GM18520 (cell line): ENCODE measurements around the gene CORIN.
"Not testable (repeated sequence)": the region's sequence is repeated elsewhere in the genome, so short reads cannot be mapped to it uniquely, and the experiment has no call there.

ENCODE experiments used
- ATAC-seq: cut with Tn5 transposase; IDR thresholded peaks from one replicate; pipeline ENCODE4 v1.9.1; 2021; ENCODE audit not compliant: unreplicated experiment

The CORIN gene

GRCh38 chr4:47731182-47731581, 106.7 kb downstream of the CORIN start:
- no peak for ATAC-seq

GRCh38 chr4:47729131-47729680, 108.7 kb downstream of the CORIN start:
- no peak for ATAC-seq

DNA sequence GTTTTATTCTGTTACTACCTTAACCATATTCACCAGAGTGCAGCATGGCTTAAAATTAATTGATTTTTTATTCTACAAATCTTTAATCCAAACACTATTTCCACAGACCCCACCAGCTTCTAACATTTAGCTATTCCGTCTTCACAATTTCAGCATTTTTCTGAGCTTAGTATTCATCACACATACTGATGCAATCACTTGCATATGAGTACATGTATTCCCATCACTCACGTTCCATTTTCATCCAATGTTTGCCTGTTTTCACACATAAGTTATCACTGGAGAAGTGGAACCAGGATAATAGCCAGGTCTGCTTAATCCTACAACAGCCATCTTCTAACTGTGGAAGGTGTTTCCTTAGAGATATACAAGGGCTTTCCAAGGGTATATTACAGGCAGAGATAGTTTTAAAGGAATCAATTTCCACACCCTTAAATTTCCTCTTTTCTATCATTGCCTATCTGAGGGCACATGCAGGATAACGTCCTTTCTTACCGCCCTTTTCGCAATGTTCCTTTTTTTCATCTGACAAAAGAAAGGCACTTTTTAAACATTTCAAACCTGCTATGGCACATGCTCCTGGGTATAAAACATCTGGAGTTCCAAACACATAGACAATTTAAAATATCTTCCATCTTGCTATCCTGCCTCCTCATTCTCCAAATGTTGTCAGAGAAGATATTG, 115.8 kb downstream of the CORIN start:
- ATAC-seq, result no peak

DNA sequence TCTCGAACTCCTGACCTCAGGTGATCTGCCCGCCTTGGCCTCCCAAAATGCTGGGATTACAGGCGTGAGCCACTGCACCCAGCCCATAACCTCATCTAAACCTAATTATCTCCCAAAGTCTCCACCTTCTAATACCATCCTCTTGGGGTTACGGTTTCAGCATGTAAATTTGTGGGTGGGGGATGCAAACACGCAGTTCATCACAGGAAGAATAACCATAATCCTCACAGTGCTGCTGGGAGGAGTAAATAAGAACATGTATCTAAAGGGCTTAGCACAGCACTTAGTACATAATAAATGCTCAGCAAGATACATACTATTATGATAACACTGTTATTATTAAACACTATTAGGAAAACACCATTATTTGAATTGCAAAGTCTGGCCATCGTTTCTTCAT, 116.4 kb downstream of the CORIN start:
- ATAC-seq, result no peak

- no peak for ATAC-seq
Observed at GRCh38 chr4:47720787-47721186, 117.1 kb downstream of the CORIN start.

- no peak for ATAC-seq
Observed at GRCh38 chr4:47719576-47719975, 118.3 kb downstream of the CORIN start.

- no peak for ATAC-seq
Observed at GRCh38 chr4:47718696-47719095, 119.2 kb downstream of the CORIN start.

DNA sequence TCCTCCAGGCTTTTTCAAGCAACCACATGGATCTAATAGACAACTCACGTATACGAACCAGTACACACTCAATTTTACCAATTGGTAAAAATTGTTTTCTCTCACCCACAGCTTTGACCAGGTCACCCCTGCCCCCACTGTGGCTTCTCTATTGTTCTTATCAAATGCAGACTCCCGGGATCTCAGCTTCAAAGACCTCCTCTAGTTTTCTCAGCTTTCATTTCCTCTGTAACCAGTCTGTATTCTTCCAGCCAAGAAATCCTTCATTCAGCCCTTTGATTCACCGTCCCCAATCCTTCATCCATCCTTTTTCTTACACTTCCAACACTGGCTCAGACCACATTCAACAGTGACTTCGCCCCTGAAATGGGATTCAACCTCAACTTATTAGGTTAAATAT, 120.7 kb downstream of the CORIN start:
- ATAC-seq, result no peak

DNA sequence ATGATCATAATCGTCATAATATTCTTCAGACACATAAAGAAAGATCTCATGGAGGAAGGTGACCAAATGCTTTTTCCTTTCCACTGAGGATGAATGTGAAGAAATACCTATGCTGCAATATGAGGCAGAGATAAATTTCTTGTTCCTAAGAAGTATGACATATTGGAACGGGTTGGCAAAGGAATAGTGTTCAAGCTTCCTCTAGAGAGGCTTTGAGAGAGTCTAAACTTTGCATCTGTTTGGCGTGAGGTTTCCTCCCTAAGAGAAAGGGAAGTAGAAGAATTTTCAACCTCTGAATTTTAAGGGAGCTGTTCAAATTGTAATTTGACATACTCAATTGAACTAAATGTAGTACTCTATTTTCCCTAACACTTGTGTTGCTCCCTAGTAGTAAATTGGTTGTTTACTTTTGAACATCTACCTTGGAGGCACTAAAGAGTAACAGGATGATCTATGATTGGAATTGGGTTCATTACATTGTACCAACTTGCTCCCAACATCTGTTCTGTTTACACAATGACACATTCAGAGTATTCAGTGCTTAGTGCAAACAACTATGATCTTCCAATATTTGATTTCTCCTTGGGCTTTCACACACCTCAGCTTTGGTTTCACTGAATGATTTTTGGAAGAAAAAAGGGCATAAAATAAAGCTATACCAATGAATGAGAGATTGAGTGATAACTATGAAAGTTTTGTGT, 122.0 kb downstream of the CORIN start:
- no peak for ATAC-seq

- ATAC-seq, result no peak
Observed at GRCh38 chr4:47714269-47714668, 123.6 kb downstream of the CORIN start.

- ATAC-seq, result no peak
Observed at GRCh38 chr4:47713129-47713834, 124.6 kb downstream of the CORIN start.

DNA sequence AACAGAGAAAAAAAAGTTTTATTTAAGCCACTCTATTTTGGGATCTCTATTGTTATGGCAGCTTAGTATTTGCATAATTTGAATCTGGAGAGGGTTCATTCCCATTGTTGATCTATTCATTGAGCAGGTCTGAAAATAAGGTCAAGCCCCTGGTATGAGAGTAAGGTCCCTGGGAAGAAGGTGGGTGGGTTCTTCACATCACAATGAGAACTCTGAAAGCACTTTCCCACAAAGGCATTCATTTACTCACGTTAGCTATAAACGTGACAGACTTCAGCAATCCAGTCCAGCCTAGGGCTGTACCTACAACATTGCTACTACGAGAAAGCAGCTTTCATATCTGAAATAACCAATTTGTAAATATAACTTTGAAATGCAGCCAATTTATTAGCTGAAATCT, 126.2 kb downstream of the CORIN start:
- ATAC-seq, result no peak

GRCh38 chr4:47711183-47711582, 126.7 kb downstream of the CORIN start:
- ATAC-seq, result no peak

DNA sequence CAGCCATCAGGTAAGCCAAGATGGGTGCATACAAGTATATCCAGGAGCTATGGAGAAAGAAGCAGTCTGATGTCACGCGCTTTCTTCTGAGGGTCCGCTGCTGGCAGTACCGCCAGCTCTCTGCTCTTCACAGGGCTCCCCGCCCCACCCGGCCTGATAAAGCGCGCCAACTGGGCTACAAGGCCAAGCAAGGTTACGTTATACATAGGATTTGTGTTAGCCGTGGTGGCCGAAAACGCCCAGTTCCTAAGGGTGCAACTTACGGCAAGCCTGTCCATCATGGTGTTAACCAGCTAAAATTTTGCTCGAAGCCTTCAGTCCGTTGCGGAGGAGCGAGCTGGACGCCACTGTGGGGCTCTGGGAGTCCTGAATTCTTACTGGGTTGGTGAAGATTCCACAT, 131.5 kb downstream of the CORIN start:
- ATAC-seq, result not testable (repeated sequence)

- no peak for ATAC-seq
Observed at GRCh38 chr4:47705326-47705981, 132.4 kb downstream of the CORIN start.

- no peak for ATAC-seq
Observed at GRCh38 chr4:47704693-47705325, 133.1 kb downstream of the CORIN start.

DNA sequence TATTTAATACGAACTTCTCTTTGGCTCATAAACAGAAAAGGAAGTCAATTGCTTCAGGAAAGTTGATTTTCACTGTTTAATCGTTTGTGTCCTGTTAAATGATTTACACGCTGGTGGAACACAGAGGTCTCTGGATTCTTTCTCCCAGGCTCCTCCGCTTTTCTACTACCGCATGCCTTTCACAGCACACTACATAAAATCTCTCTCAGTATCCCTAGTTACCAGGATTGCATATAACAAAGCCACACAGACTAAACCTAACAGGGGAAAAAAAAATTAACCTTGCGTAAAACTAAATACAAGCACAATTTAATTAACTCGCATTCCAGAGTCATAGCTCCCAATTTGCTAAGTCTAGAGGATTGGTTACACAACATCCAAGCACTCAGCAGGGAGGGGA, 133.9 kb downstream of the CORIN start:
- ATAC-seq, result no peak

- ATAC-seq, result no peak
Observed at GRCh38 chr4:47703008-47703407, 134.9 kb downstream of the CORIN start.

GRCh38 chr4:47701286-47701685, 136.6 kb downstream of the CORIN start:
- no peak for ATAC-seq

GRCh38 chr4:47698837-47699236, 139.0 kb downstream of the CORIN start:
- ATAC-seq, result no peak

GRCh38 chr4:47696823-47697222, 141.0 kb downstream of the CORIN start:
- no peak for ATAC-seq
